Stimulated activated CD8-positive, alpha-beta memory T cell treated with anti-CD3 and anti-CD28 coated beads, Interleukin-15, amount 100 ng/mL, for 48 hours (primary cell): ENCODE results near the gene TANGO6.
"Not testable (repeated sequence)": the region's sequence is repeated elsewhere in the genome, so short reads cannot be mapped to it uniquely, and the experiment has no call there.

Experiments used
- DNase-seq, 2 donors: peaks; one replicate each; pipeline ENCODE4 v3.0.0-alpha.2; 2020; ENCODE audit warnings: low read depth in 2 of 2

TANGO6 gene

DNA sequence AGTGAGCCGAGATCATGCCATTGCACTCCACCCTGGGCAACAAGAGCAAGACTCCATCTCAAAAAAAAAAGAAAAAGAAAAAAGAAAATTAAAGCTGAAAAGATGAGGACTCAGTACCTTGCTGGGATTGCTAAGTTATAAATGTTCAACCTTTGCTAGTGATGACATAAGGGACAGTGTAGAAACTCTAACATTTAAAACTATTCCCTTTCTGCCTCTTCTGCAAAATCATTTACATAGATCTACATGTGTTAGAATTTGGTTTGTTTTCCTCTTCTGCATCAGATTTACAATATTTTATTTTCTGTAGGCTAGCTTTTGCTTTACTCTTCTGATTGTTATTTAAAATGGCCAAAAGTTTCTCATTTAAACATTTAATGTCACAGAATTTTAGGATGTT lies 212.6 kb downstream of the TANGO6 start:
- DNase-seq = no peak

DNA sequence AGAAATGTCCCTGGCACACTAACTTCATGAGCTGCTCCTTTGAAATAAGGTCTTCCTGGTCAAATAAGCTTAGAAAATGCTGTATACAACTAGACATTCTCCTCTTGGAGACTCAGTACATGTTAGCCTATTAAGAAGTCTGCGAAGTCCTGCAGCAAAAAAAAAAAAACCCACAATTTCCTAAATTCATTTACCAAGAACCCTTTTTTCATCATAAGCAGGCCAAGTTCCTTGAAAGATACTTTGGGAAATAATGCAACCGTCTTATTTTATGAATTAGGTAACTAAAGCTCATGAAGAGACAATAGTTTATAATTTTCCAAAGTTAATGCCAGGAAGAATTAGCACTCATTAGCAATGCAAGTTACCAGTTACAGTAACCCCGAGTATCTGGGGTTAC lies 213.1 kb downstream of the TANGO6 start:
- no peak for DNase-seq

DNA sequence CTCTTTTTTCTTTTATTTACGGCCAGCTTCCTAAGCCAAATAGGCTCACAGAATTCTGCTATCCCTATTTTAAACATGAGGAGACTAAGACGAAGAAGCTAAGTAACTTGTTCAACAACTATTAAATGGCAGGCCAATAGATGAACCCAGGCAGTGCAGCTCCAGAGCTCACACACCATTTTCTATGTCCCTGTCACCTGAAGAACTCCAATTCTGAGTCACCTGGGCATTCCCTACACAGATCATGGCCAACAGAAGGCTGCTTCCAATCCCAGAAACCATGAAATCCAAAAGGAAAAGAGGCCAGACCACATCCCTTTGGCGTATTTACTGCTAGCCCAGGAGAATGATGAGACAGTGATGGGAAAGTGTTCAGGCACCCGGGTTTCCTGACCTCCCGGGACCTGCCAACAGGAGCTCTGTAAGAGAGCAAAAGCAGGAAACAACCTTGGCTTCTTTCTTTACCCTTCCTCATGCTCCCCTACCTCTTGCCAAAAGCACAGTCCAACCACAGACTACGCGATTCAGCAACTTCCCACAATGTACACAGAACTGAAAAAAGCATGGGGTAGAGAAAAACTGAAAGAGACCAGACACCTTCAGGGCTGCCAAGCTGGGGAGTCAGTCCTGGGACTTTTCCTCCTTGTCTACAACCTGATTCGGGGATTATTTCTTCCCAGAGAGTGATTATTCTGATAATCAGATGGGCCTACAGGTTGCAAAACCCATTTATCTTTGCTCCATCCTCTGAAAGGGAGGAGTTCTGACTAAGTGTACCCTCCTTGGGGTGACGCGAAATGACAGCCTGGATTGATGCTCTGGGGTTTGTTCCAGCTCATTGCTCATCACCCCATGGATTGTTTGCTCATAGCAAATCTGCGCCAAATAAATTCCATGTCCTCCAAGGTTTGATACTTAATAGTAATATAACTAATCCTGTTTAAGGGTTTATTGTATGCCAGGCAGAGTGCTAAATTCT lies 214.4 kb downstream of the TANGO6 start:
- DNase-seq = no peak

DNA sequence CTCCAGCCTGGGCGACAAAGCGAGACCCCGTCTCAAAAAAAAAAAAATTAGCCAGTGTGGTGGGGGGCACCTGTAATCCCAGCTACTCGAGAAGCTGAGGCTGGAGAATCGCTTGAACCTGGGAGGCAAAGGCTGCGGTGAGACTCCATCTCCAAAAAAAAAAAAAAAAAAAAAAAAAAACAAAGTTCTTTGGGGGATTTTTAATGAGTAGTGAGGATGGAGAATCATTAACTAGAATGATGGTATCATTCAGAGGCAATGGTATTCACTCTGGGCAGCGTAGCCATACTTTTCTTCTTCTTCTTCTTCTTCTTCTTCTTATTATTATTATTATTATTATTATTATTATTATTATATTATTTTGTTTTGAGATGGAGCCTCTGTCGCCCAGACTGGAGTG lies 220.2 kb downstream of the TANGO6 start:
- DNase-seq = not testable (repeated sequence)

DNA sequence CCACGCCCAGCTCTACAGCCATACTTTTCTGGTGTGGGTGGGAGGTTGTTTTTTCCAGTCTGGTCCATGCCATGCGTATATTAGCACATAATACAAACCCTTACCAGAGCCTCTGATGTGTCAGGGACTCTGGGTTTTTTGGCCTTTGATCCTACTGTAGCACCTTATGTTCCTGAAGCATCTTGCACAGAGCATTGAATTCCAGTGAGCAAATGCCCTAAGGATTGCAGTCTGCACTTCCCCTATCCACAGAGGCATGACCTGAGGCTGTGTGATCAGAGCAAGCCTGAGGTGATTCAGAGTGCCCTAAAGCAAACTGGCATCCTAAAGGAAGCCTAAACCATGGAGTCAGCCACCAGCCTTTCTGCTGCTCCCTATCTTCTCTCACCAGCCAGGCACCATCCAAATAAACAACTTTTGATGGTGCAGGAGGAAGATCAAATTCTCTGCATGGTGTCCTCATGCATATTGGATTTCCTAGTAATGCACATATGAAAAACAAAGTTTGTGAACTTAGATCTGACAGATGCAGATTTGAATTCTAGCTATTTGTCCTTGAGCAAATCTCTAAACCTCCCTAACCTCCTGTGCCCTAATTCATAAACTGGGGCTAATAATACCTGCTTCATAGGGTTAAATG lies 220.9 kb downstream of the TANGO6 start:
- DNase-seq = no peak

DNA sequence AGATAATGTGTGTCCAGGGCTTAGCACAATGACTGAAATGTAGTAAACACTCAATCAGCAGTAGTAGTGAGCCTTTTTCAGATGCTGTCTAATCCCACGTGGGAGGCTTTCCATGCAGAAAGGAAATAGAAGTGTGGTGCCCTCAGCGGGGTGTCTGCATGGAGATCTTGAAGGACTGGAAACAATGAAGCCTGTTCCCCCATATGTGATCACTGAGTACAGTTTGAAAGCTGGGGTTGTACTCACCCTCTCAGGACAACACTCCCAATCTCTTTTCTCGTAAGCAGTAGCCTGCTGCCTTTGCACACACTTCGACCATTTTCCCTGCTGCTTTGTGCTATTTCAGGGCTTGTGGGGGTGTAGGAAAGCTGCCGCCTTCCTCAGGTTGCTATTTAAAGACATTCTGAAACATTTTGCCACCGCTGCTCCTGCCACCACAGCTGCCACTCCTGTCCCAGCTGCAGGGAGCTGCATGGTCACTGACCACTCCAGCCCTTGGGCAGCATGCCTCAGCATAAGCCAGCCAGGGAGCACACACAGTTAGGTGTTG lies 221.5 kb downstream of the TANGO6 start:
- DNase-seq = no peak

DNA sequence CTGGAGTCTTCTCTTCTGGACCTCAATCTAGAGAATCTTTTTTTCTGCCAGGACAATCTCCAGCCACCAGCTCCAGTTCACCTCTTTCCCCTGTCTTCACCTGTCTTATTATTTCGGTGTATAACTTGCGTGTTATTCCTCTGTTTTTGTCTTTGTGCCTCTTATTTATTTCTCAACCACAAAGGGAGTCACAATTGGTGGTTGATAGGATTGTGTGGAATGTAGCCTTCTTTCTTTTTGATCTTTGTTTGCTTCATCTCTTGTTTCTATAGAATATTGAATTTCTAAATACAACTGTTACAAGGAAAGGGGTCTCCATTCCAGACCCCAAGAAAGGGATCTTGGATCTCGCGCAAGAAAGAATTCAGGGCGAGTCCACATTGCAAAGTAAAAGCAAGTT lies 226.2 kb downstream of the TANGO6 start:
- DNase-seq = no peak

DNA sequence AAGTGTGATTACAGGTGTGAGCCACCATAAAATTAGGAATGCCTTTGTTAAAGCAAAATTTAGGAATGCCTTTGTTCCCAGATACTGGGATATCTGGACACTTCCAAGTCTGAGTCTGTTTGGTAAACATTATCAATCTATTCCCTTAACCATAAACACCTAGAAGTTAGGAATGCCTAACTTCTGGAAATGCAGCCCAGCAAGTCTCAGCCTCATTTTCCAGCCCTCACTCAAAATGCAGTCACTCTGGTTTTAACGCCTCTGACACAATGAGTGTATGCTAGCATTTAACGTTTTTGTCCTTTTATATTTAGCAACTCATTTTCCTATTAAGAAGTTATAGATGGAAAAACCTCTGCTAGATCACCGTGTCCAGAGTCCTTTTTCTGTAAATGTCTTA lies 227.7 kb downstream of the TANGO6 start:
- no peak for DNase-seq

DNA sequence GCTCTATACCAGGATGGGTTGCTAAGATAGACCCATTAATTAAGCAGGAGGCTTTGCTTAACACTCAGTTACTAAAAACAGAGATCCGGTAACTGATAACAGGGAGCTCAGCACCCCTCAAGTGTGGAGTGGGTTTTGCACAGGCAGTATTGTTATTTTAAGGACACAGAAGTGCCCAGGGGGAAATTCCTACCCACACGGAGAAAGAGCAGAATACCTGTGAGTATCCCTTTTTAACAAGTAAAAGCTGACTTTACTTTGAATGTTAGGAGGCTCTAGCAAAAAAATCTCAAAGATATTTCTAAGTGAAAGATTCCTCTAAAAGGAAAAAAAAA lies 229.3 kb downstream of the TANGO6 start:
- DNase-seq = no peak

DNA sequence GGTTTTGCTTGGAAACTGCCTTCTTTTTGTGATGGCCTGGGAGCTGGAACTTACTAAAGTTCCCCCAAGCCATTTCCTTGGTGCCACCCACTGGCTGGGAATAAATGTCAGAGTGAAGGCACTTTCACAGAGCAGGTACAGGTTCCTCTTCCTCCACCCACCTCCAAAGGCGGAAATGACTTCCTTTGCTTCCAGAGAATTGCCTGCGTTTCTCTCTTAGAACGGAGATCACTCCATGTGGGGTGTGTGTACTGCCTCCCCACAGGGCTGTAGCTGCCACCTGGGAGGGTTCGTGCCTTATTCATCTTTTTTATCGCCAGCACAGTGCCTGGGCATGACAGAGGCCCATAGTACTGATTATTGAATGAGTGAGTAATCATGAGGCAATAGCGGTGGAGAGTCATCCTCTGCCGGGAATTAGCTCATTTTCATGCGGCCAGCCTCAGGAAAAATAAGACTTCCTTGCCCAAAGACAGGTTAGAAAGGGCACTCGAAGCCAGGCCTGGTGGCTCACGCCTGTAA lies 229.9 kb downstream of the TANGO6 start:
- no peak for DNase-seq

DNA sequence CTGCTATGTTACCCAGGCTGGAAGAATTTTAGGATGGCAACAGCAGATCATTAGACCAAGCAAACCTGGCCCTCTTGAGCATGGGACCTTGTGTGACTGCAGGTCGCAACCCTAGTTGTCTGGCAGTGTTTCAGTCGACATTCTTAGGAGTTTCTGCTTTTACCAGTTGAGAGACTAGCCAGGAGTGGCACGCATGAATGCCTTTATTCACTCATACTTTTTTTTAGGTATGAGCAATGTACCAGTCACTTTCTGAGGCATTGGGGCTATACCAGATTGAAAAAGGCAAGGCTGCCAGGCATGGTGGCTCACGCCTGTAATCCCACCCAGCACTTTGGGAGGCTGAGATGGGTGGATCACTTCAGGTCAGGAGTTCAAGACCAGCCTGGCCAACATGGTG lies 233.9 kb downstream of the TANGO6 start:
- DNase-seq = no peak

DNA sequence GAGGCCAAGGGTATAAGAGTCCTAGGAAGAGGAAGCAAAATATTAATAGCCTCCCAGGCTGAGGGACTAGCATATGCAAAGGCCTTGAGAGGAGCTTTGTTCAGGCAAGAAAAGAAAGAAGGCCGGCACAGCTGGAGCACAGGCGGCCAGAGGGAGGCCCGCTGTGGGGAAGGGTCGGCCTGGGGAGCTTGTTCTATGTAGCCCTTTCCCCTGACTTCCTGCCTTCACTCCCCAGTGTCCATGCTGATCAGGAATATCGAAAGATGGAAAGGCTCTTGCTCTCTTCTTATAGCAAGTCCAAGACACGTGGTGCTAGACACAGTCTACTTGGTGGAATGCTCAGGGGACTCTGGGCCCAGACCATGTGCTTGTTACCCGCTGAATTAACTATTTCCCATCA lies 234.7 kb downstream of the TANGO6 start:
- no peak for DNase-seq

DNA sequence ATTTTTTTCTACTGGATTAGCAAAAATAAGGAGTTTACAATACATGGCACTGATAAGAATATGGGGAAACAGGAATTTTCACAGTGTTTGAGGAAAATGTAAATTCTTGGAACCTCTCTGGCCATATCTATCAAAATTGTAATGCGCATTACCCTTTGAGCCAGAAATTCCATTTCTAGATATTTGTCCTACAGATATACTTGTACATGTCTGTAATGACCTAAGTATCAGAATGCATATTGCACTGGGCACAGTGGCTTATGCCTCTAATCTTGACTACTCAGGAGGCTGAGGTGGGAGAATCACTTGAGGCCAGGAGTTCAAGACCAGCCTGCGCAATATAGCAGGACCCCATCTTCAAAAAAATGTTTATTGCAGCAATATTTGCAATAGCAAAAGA lies 236.4 kb downstream of the TANGO6 start:
- no peak for DNase-seq

DNA sequence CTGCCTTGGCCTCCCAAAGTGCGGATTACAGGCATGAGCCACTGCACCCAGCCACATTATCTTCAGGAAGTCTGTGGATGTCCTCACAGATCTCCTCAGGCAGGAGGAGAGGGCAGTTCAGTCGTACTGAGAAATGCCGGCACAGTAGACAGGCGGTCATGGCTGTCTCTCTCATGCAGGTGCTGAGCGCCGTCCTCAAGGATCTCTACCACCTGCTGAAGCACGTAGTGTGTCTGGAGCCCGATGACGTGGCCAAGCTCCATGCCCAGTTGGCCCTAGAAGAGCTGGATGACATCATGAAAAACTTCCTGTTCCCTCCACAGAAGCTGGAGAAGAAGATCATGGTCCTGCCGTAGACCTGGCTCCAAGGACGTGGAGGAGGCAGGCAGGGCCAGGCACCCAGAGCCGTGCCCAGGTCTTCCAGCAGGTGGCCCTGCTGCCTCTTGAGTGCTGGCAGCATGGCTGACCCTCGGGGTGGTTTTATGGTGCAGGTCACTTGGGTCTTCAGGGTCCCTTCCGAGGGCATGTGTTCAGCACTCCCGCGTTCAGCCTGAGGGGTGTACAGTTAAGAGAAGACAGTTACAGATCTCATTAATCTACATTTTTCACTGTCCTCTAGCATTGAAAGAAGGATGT lies 240.1 kb downstream of the TANGO6 start:
- DNase-seq = no peak

DNA sequence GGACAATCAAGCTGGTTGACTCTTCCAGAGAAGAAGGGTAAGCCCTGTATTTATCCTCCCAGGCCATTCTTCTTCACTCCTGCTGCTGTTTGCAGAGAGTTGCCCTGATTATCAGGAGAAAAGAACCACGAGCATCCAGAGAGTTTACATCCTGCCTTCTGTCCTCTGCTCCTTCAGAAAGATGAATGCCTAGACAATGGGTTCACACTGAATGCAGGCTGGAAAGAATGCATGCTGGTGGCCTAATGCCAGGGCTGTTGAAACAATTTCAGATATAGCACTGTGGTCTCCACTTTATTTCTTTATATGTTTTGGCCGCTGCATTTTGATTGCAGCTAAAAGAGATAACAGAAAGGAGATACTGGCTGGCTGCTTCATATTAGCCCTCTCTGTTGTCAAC lies 241.0 kb downstream of the TANGO6 start:
- DNase-seq = no peak

DNA sequence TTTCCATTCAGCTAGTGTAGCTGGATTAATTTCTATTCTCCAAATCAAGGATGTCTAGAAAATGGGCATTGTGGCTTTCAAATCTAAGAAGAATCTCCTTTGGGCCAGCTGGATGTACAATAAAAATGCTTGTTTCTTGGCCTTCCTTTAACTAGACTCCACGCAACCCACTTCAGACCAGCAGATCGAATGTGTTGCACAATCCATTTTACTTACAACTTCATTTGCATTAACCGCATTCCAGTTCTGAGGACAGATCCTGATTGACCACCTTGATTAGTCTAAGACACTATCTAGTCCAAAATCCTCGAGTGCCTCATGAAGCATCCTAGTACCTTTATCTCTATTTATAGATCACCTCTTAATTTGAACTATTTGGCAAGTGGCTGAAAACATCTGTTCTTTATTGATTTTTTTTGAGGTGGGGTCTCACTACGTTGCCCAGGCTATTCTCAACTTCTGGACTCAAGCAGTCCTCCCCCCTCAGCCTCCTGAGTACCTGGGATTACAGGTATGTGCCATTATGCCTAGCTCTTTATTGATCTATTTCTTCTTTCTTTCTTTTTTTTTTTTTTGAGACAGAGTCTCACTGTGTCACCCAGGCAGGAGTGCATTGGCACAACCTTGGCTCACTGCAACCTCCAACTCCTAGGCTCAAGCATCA lies 241.8 kb downstream of the TANGO6 start:
- no peak for DNase-seq

DNA sequence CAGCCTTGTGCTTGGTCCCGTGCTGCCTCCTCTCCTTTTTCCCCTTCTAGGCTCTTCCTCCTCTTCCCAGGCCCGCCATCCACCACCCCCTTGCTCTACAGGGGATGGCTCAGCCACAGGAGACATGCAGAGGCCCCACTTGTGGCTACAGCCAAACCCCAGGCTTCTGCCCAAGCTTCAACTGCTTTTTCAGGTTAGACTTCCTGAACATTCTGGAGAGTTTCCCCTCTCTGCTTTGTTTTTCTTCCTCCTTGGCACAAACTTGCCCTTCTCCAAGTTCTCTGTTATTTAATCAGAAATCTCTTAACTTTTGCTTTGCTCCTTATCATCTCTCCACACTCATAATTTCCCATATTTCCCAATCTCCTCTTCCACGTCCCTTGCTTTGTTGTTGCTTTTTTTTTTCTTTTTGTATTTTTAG lies 243.8 kb downstream of the TANGO6 start:
- DNase-seq = no peak

DNA sequence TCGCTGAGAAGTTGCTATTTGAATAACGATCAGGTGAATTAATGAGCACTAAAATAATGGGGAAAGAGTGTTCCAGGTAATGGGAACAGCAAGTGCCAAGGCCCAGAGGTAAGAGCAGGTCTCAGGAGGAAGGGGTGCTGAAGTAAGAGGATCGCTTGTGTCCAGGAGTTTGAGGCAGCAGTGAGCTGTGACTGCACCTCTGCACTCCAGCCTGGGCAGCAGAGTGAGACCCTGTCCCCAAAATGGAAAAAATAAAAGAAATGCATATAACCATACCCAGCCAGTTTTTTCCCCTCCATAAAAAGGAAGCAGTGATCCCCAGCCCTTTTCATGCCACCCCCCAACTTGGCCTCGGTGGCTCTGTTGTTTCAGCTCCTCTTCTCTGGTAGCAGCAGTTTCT lies 245.4 kb downstream of the TANGO6 start:
- DNase-seq = no peak

DNA sequence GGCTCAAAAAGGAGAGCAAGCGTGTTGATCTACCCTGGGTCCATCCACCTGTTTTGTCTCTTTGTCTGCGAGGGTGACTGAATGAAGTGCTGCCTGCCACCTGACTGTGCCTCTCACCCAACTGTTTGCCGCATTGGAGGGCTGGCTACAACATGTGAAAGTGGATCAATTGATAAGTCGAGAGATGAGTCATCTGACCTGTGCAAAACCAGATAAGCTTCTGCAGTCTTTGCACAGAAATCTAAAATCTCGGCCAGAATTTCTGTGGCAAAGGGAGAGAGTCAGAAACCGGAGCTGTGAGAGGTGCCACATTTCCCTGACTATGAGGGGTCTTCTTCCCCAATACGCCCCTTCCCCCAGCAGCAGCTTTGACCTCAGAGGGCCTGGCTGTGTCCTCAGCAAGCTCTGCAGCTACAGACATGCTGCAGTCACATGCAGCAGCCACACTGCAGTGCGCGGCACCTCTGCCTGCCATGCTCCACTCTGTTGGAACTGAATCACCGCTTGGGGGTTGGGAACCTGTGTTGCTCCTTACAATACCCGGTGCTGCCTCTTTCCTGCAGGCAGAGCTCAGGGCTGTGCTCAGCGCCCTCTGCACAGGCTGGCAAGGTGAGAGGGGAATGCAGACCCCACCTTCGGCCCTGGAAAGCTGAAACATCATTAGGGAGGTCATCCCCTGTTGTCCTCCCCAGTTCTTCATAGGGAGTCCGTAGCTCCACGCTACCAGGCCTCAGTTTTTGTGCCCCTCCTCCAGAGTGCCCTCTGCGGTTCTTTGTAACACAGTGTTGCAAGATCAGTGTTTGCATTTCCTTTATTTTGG lies 246.0 kb downstream of the TANGO6 start:
- peak in 1 of 2 donors; percentile 38 for DNase-seq

DNA sequence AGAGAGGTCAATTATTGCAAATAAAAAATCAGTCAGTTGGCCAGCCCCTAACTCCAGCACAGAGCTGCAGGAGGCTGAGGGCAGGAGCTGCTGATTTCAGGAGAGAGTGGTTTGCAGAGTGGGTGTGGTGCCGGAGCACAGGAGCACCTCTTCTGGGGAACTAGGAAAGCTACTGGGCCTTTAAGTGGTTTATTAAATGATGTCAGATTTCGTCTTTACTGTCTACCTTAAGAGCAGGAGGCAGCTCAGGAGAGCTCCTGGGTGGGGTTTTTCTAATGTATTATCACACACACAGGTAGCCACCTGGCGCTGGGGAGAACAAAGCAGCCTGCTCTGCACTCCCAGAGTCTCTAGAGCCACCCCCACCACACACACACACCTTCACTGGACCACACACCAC lies 250.6 kb downstream of the TANGO6 start:
- DNase-seq = no peak

DNA sequence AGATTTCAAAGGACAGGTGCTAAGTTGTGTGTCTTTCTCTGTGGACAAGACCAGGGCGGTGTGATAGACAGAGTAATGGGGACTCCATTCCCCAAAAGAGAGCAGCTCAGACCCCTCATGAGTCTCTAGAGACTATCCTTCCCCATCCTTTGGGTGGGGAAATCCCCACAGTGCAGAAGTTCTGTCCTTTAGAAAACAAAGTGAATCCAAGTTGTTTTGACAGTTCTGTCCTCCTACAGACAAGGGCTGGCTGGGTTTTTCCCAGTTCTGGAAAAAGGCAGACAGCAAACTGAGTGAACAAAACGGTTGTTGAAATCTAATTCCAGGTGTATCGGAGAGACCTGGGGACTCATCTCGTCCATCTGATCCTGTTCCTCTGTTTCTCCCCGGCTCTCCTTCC lies 251.2 kb downstream of the TANGO6 start:
- no peak for DNase-seq
